NT2/D1 (cell line): ENCODE data around the gene CARD14.

ENCODE experiments used
- DNase-seq: peaks from one replicate; pipeline ENCODE4 v3.0.0-alpha.2; 2011; ENCODE audit warnings: low read depth, low spot score
- H3K27me3 ChIP-seq: 2 replicates; pipeline ENCODE4 v1.6.0; 2011; ENCODE audit warnings: mild to moderate bottlenecking; ENCODE audit not compliant: insufficient read length, insufficient read depth
- H3K36me3 ChIP-seq: 2 replicates; pipeline ENCODE4 v1.6.1; 2011; ENCODE audit warnings: mild to moderate bottlenecking, low read length, mixed read lengths; ENCODE audit not compliant: insufficient read depth, insufficient read length
- H3K4me1 ChIP-seq: 2 replicates; pipeline ENCODE4 v1.5.1; 2011; ENCODE audit not compliant: insufficient read depth, insufficient read length
- H3K4me3 ChIP-seq: 2 replicates; pipeline ENCODE4 v1.5.1; 2011; ENCODE audit warnings: low read depth; ENCODE audit not compliant: insufficient read length
- H3K9ac ChIP-seq: 2 replicates; pipeline ENCODE4 v1.6.0; 2011; ENCODE audit warnings: low read depth; ENCODE audit not compliant: insufficient read length
- H3K9me3 ChIP-seq: 2 replicates; pipeline ENCODE4 v1.5.1; 2011; ENCODE audit warnings: mild to moderate bottlenecking, low read length; ENCODE audit not compliant: insufficient read depth
- SUZ12 ChIP-seq: IDR thresholded peaks from 2 replicates; pipeline ENCODE4 v1.6.1; 2011; ENCODE audit not compliant: insufficient read length, insufficient read depth; ENCODE audit errors: extremely low read depth
- YY1 ChIP-seq: IDR thresholded peaks from 2 replicates; pipeline ENCODE4 v1.6.1; 2011; ENCODE audit not compliant: insufficient read length, insufficient read depth
- ZNF274 ChIP-seq: IDR thresholded peaks from 2 replicates; pipeline ENCODE4 v1.6.1; 2011; ENCODE audit warnings: mild to moderate bottlenecking, low read depth, low read length

CARD14 gene

GRCh38 chr17:80214012-80214877 lies 44.4 kb downstream of the CARD14 start:
- no peaks in the 10 kb centered on the region for H3K27me3 ChIP-seq
- H3K4me3 ChIP-seq = no peak overlapping the region
- H3K9me3 ChIP-seq = no peaks in the 10 kb centered on the region
- TF ChIP-seq ZNF274 (no peak), YY1 (no peak), SUZ12 (no peak)
- no peaks in the 10 kb centered on the region for H3K4me1 ChIP-seq
- no peak overlapping the region for H3K9ac ChIP-seq
- peaks cover 79% of the 10 kb centered on the region for H3K36me3 ChIP-seq
- no peak for DNase-seq

- no peaks in the 10 kb centered on the region for H3K27me3 ChIP-seq
- H3K4me3 ChIP-seq = no peak overlapping the region
- H3K9ac ChIP-seq = no peak overlapping the region
- H3K9me3 ChIP-seq = no peaks in the 10 kb centered on the region
- TF ChIP-seq ZNF274 (no peak), YY1 (no peak)
- H3K4me1 ChIP-seq = no peaks in the 10 kb centered on the region
- no peak for DNase-seq
- H3K36me3 ChIP-seq = peaks cover 73% of the 10 kb centered on the region
These were observed 45.0 kb downstream of the CARD14 start for GRCh38 chr17:80214878-80215210.

- no peak for DNase-seq
- TF ChIP-seq ZNF274 (no peak), YY1 (no peak), SUZ12 (no peak)
- Histone ChIP-seq H3K9ac (no peak overlapping the region), H3K36me3 (peaks cover 60% of the 10 kb centered on the region), H3K4me3 (no peak overlapping the region), H3K9me3 (no peaks in the 10 kb centered on the region), H3K27me3 (no peaks in the 10 kb centered on the region), H3K4me1 (peaks cover 8% of the 10 kb centered on the region)
These were observed 46.9 kb downstream of the CARD14 start for GRCh38 chr17:80216473-80217456.

- no peak overlapping the region for H3K9ac ChIP-seq
- no peaks in the 10 kb centered on the region for H3K9me3 ChIP-seq
- H3K27me3 ChIP-seq = no peaks in the 10 kb centered on the region
- TF ChIP-seq YY1 = no peak
- no peak for TF ChIP-seq SUZ12
- no peak for TF ChIP-seq ZNF274
- peaks cover 8% of the 10 kb centered on the region for H3K4me1 ChIP-seq
- H3K4me3 ChIP-seq = no peak overlapping the region
- DNase-seq = no peak
- peaks cover 62% of the 10 kb centered on the region for H3K36me3 ChIP-seq
These were observed 48.0 kb downstream of the CARD14 start for GRCh38 chr17:80217703-80218362.

- H3K27me3 ChIP-seq = no peaks in the 10 kb centered on the region
- H3K9ac ChIP-seq = no peak overlapping the region
- TF ChIP-seq YY1 (no peak), ZNF274 (no peak), SUZ12 (no peak)
- no peaks in the 10 kb centered on the region for H3K9me3 ChIP-seq
- peaks cover 63% of the 10 kb centered on the region for H3K36me3 ChIP-seq
- peaks cover 8% of the 10 kb centered on the region for H3K4me1 ChIP-seq
- no peak for DNase-seq
- no peak overlapping the region for H3K4me3 ChIP-seq
These were observed 48.6 kb downstream of the CARD14 start for GRCh38 chr17:80218391-80218790.

GRCh38 chr17:80219013-80219762 lies 49.4 kb downstream of the CARD14 start:
- no peak for DNase-seq
- peak overlapping the region; percentile 84 for H3K4me3 ChIP-seq
- TF ChIP-seq SUZ12 (no peak), YY1 (no peak), ZNF274 (no peak)
- H3K9ac ChIP-seq = peak overlapping the region; percentile 96
- H3K4me1 ChIP-seq = peaks cover 8% of the 10 kb centered on the region
- peaks cover 61% of the 10 kb centered on the region for H3K36me3 ChIP-seq
- no peaks in the 10 kb centered on the region for H3K9me3 ChIP-seq
- no peaks in the 10 kb centered on the region for H3K27me3 ChIP-seq

GRCh38 chr17:80219763-80220053 lies 49.9 kb downstream of the CARD14 start:
- Histone ChIP-seq H3K9me3 (no peaks in the 10 kb centered on the region), H3K27me3 (no peaks in the 10 kb centered on the region), H3K4me3 (peak overlapping the region; percentile 84), H3K4me1 (peaks cover 8% of the 10 kb centered on the region), H3K9ac (peak overlapping the region; percentile 96), H3K36me3 (peaks cover 56% of the 10 kb centered on the region)
- DNase-seq = no peak
- TF ChIP-seq ZNF274 = no peak
